ENCODE data around the gene DMWD.

- TF ChIP-seq EZH2phosphoT487 (IDR thresholded peaks at IDR 0.05; ENCODE audit: borderline replicate concordance, low read length) (no peak), EZH2 (IDR thresholded peaks at IDR 0.05; ENCODE audit: low read length, unreplicated experiment) (no peak)
These were observed 26.8 kb downstream of the DMWD start for GRCh38 chr19:45765702-45766295.
